GM12874 (cell line): ENCODE results near the gene TCFL5.

Source experiments
- TF ChIP-seq, protein P1 (sequence below): IDR thresholded peaks from 2 replicates; pipeline ENCODE4 v1.5.1; 2011; ENCODE audit warnings: low read depth, mild to moderate bottlenecking, control low read depth, low read length, moderate library complexity; ENCODE audit not compliant: insufficient read depth

TCFL5 gene

GRCh38 chr20:62898970-62899632, 37.5 kb upstream of the TCFL5 start:
- TF ChIP-seq, protein P1, sequence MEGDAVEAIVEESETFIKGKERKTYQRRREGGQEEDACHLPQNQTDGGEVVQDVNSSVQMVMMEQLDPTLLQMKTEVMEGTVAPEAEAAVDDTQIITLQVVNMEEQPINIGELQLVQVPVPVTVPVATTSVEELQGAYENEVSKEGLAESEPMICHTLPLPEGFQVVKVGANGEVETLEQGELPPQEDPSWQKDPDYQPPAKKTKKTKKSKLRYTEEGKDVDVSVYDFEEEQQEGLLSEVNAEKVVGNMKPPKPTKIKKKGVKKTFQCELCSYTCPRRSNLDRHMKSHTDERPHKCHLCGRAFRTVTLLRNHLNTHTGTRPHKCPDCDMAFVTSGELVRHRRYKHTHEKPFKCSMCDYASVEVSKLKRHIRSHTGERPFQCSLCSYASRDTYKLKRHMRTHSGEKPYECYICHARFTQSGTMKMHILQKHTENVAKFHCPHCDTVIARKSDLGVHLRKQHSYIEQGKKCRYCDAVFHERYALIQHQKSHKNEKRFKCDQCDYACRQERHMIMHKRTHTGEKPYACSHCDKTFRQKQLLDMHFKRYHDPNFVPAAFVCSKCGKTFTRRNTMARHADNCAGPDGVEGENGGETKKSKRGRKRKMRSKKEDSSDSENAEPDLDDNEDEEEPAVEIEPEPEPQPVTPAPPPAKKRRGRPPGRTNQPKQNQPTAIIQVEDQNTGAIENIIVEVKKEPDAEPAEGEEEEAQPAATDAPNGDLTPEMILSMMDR = no peak

DNA sequence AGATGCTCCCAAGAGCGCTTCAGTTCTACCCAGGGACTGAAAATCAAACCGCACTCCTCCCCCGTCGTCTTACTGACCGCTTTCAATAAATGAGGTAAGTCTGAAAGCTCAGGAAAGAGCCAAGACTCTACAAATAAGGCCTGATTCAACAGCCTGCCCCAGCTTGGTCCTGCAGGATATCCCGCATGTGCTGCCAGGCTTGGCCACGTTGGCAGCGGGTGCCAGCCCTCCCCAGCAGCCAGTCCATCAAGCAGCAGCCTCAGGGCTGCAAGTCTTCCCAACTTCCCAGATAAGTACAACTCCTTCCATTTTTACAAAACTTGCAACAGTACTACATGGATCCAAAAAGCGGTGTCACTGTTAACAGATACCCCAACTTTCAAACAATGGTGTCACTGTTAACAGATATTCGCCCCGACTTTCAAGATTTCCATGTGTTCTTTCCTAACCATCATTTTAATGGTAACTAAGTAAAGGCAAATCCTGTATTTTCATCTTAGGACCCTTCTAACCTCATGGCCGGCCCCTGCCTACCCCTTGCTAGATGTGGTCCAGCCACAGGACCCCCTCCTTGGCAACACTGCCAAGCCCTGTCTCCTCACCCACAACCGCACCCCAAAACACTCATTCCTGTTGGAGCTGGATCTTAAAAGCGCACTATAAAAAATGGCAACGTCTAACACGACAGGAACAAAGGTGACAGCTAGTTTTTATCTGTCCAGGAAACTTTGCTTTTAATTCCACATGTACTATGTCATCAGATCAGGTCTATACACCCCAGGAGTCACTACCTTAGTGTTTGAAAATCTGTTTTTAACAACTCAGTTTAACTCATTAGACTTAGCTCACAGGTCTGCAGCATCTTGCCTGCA, 36.7 kb upstream of the TCFL5 start:
- TF ChIP-seq, protein P1 = no peak

GRCh38 chr20:62897666-62898065, 36.0 kb upstream of the TCFL5 start:
- TF ChIP-seq, protein P1 = no peak

GRCh38 chr20:62896526-62896925, 34.9 kb upstream of the TCFL5 start:
- TF ChIP-seq, protein P1 = no peak

DNA sequence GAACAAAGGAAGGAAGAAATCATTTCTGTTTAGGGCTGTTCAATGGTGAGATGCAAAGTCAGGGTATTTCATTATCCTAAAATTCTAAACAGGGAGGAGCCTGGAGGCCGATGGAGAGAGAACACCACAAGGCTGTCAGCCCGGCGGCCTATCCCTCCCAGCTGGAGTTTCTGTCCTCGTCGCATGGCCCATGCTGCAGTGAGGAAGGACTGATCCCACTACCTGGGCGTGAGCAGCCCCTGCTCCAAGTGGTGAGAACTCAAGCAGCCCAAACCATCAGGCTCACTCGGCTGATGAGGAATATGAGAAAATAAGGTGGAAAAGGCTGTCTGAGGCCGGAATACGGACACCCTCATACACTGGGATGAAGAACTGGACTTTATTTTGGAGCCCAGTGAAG, 33.9 kb upstream of the TCFL5 start:
- TF ChIP-seq, protein P1 = no peak

GRCh38 chr20:62894261-62894660, 32.6 kb upstream of the TCFL5 start:
- TF ChIP-seq, protein P1 = no peak

DNA sequence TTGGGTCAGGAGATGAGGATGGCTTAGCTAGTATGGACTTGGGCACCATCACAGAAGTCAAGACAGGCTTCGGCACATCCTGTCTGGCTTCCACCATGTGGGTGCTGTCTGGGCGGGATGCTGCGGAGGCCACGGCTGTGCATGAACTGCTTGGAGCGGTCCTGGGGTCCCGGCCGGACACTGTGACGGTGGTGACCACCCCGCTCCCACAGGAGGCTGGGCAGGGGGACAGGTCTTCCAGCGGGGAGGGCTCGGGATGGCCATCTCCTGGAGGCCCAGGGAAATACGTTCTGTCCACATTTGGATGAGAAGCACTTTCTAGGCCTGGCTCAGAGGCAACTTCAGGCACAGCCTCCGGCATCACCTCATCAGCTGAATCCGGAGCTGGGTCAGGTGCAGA, 32.1 kb upstream of the TCFL5 start:
- TF ChIP-seq, protein P1 = no peak
